PC-3 (cell line): Measurements from ENCODE around the gene DNTT.

Experiments used
- CTCF ChIP-seq: fragments of 300-600 bp; sonication (generic); conservative IDR thresholded peaks from 2 replicates; pipeline ENCODE4 v1.5.1; 2017; ENCODE audit warnings: antibody characterized with exemption, low read depth, mild to moderate bottlenecking, low read length
- EZH2phosphoT487 ChIP-seq: fragments of 300-600 bp; sonication (generic); IDR thresholded peaks from 2 replicates; pipeline ENCODE4 v1.6.1; 2018; ENCODE audit warnings: mild to moderate bottlenecking, antibody characterized with exemption, low read length, borderline replicate concordance

- TF ChIP-seq EZH2phosphoT487 = no peak
- 0 out of 2 replicates have a peak, but pooled peaks have one; percentile 20 for TF ChIP-seq CTCF
These were observed 17.6 kb downstream of the DNTT start for GRCh38 chr10:96321822-96322221.
